OCI-M2 (cell line): Measurements from ENCODE around the gene MTM1.

Source experiments
- DNase-seq: peaks from one replicate; lab custom pipeline; 2025; ENCODE audit not compliant: unreplicated experiment; lab: John Stamatoyannopoulos, UW

Gene MTM1

DNA sequence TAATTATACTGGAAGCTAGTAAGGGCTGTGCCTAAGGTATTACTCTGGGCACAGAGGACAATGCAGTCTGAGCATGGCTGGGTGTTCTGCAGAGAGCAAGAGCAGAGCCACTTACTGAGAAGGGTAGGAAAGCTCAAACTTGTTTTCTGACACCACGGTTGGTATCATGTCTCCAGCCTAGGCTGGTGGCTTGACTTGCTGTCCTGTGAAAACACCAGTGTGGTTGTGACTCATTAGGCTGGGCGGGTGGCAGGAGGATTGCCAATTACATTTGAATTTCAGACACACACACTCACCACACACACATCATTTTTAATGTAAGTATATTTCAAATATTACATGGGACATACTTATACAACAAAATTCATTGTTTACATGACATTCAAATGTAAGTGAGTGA, 19.7 kb upstream of the MTM1 start:
- DNase-seq = no peak

DNA sequence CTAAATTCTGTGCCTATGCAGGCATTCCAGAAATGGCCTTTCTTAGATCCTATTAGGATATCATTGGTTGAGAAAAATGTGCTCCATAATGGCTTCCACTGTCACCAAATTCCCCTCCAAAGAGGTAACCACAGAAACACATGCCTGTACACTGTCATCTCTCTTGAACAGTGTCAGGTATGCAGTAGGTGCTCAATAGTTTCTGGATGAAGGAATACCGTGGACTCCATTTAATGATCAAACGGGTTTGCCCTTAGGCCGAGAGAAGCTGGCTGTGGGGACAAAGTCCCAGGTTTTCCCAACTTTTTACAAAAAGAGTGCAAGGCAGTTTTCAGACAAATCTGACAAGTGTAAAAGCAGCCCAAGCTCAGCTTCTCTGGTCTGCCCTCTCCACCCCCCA, 16.5 kb upstream of the MTM1 start:
- no peak for DNase-seq

DNA sequence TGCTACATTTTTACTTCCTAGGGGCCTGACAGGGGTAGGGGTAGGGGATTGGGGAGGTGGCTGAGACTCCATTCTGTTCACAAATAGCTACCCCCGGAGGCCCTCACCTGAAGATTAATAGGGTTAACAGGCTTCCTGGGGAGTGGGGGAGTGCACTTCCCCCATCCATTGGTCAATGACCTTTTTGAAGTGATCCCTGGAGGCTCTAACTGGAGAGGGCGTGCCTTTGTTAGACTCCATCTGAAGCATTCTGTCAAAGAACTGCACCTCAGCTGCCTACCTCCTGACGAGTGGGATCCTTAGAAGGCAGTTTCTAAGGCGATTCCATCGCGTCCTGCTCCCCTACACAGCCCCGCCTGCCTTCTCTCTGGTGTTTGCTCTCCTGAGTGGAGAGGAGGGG, 10.0 kb upstream of the MTM1 start:
- no peak for DNase-seq

DNA sequence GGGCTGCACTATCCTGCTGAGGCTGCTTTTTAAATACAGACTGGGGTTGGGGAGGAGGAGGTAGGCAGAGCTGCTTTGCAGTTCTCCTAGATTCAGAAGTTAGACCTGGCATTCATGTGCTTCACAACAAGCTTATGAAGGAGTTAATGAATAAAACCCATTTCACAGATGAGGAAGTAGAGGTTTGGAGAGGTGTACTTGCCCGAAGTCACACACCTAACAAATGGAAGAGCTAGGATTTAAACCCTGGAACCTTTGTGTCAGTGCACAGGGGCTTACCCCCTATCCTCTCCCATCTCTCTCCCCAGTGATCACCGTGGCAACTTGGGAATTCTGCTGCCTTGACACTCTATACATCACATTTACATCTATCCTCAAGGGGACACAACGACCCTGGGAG, 3.6 kb upstream of the MTM1 start:
- no peak for DNase-seq

DNA sequence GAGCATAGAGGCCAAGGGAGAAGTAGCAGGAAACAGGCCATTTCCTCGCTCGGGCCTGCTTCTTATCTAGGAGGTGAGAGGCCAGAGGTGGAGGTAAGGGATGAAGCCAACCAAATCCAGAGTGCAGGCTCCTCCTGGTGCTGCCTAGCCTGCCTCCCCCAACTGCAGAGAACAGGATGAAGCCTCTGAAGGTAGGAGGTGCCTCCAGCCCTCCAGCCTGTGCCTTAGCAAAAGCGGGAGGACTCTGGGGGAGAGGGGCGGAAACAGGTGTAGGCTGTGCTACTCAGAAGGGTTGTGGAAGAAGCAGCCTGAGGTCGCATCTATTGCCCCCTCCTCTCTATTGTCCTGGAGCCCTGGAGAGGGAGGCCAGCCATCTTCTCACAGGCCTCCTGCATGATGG, 2.9 kb upstream of the MTM1 start:
- DNase-seq = no peak

DNA sequence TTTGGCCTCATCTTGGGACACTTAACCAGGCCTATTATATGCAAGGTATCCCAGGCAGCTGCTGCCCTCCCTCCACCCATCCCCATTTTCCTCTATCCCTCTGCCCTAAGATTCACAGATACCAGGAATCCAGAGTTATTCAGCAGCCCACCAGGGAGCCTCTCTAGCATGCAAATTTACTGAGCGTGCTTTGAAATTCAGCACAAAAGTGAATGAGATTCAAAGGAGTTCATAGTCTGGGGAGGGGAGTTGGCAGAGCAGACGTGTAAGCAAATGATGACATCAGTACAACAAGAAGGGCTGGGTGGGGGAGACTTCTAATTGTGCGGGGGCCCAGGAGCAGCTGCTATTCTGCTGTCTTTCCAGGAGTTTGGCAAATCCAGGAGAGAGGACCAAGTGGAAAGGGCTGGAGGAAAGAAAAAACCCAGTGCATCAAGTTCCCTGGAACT, 1.7 kb upstream of the MTM1 start:
- no peak for DNase-seq

DNA sequence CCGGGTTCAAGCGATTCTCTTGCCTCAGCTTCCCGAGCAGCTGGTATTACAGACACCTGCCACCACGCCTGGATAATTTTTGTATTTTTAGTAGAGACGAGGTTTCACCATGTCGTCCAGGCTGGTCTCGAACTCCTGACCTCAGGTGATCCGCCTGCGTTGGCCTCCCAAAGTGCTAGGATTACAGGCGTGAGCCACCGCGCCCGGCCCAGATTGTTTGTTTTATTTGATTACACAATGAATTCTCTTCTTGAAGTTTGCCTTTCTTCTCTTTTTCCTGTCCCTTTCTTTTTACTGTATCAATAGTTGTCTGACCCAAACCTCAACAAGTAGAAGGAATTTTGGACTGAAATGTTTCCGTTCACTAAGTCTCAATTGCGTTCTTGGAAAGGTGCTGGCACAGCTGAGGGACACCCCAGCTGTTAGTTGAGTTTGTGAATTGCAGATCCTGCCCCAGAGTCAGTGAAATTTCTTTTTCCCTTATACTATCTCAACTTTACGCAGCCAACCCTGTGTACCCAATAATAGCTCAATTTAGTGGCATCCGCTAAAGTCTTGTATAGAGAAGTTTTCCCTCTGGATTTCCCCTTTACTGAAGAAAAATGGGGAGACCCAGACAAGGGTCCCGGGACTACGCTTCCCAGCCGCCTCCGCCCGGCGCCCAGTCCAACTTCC, 639 bp upstream of the MTM1 start:
- DNase-seq = no peak

DNA sequence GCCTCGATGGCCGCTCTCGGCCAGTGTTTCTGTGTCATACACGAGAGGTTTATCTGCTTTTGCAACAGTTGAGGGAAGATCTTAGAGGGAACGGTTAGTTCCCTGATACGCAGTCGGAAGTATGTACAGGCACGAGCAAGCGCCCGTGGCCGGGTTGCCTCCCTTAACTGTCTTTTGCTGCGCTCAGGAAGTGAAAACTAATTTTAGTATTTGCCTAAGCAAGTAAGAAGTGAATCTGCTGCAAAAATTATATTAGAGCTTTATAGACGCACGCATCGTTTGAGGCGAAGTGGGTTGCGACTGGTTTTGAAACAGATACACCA, 695 bp downstream of the MTM1 start:
- no peak for DNase-seq

DNA sequence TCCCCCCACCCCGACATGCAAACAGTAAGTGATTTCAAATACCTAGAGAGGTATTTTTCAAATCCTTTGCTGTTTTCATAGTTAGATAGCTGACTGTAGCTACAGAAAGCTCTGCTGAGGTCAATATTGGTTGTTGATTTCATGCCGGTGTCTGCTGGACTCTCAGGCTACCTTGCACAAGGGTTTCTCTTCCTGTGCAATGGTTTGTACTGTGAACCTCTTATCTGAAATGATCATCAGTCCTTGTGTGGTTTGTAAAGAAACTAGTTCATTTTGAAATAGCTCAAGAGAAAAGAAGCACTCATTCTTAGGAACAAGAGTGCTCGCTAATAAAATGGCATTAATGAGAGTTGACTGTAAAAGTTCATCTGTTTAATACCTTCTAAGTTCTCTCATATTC, 2.1 kb downstream of the MTM1 start:
- no peak for DNase-seq

DNA sequence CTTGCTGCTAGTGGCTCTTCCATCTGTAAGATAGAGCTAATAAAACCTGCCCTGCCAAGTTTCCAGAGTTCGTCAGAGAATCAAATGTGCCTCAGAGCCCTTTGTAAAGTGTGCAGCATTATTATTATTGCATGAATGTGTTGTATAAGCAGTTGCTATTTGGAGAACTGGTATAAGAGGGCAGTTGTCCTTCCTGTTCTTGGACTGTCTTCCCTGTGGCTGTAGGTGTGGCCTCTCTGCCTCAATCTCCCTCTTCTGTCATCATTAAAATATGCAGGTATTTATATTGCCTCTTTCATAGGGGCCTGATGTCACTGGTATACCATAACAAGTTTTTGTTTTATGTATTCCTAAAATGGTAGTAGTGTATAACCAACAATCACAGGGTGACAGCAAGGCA, 3.8 kb downstream of the MTM1 start:
- no peak for DNase-seq

DNA sequence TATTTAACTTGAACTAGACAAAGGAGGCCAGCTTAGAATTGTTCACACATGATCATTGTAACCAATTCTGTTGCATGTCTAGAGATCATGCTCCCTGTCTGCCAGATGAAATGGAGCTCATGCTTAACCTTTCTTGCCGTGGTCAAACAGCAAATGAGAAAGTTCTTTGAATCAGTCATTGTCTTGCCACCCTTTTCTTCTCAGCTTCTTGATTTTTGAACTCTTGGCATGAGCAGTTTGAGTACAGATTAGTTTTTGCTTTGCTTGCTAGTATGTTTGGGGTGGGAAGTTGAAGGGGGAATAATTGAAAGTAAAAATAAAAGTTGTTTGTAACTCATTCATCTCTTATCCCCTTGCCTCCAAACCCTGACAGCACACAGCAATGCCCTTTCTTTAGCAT, 4.7 kb downstream of the MTM1 start:
- DNase-seq = no peak

DNA sequence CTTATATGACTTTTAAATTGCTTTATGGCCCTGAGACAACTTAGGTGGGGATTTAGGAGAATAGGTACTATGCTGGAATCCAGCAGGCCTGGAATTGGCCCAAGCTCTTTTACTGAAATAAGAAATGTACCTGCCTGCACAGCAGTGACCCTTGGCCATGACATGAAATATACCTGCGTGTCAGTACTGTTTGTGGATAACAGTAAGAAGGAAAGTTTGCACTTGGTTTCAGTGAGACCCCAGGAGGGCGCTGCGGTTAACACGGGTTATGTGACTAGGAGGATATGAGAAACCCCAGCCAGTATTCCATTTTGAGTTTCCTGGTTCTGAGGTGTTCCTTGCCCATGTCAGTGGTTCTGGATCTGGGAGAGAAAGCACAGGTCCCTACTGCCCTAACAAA, 5.3 kb downstream of the MTM1 start:
- no peak for DNase-seq

DNA sequence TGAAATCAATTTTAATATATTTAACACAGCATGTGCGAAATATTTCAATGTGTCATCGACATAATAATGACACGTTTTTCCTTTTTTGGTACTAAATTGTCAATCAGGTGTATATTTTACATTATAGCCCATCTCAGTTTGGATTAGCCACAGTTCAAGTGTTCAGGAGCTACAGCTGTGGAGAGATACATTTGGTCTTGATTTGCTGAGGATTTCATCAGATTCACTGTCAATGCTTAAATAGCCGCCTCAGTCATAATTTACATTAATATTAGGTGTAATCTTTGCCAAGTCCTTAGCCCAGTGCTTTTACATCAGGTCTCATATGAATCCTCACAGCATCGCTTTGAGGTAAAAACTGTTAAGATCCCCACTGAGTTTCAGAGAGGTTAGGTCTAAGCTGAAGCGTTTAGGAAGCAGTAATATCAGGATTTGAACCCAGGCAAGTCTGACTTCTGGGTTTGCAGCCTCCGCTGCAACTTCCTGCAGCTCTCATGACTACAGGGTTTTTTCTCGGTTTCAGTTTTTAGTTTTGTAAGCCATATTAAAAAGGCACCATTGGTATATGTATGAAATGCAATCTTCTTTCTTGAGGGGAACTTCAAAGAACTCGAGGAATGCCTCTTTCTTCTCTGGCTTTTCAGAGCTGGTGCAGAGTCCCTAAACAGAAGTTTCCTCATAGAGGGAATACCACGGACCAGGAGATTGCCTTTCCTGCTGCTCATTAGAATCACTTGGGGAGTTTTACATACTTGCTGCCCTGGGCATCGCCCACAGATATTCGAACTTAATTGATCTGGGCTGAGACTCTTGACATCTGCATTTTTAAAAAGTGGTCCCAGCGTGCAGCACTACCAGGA, 6.4 kb downstream of the MTM1 start:
- no peak for DNase-seq

DNA sequence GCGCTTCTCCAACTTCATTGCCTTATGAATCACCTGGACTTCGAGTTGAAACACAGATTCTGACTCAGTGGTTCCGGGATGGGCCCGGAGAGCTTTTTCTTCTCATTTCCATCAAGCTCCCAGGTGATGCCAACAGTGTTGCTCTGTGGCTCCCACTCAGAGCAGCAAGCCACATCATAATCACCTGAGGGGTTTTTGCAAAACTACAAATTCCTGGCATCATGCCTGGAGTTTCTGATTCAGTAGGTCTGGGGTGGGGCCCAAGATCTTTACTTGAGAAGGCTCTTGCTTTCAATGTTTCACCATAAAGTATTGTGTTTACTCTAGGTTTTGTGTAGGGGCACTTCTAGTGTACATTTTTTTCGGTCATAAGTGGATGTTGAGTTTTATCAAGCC, 7.0 kb downstream of the MTM1 start:
- no peak for DNase-seq

DNA sequence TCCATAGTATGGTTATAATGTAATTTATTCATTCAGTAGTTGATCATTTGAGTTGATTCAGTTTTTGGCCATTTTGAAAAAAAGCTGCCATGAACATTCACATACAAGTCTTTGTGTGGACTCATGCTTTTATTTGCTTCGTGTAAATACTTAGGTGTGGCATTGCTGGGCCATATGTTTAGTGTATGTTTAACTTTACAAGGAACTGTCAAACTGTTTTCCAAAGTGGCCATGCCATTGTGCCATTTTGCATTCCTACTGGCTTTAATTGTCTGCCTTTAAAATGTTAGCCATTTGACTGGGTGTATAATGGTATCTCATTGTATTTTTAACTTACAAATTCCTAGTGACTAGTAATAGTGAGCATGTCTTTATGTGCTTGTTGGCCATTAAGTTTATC, 8.8 kb downstream of the MTM1 start:
- no peak for DNase-seq

DNA sequence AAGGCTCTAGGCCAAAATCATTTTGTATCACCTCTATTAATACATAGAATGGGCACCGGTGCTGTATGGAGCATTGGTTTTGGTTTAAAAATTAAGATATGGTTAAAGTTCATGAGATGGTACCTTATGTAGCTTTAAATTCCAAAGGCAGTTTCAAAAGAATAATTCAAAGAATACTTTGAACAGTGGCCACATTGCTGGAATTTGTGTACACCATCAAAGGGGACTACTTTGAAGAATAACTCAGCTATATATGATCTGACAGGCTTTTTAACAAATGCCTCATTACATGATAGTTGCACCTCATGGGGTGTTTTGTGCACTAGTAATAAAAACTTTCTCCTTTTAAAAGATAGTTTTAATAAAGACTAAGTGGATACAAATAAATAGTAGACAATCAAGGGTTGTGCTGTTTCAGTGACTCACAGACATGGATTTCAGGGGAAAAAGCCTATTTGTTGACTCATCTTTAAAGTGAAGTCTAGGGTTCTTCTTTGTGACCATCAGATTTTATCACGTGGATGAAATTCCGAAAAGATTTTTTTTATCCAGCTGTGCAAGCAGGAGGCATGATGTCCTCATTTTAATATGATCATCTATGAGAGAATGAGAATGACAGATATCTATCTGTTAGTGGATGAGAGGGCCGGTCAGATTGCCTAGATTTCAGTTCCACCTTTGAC, 12.8 kb downstream of the MTM1 start:
- no peak for DNase-seq

DNA sequence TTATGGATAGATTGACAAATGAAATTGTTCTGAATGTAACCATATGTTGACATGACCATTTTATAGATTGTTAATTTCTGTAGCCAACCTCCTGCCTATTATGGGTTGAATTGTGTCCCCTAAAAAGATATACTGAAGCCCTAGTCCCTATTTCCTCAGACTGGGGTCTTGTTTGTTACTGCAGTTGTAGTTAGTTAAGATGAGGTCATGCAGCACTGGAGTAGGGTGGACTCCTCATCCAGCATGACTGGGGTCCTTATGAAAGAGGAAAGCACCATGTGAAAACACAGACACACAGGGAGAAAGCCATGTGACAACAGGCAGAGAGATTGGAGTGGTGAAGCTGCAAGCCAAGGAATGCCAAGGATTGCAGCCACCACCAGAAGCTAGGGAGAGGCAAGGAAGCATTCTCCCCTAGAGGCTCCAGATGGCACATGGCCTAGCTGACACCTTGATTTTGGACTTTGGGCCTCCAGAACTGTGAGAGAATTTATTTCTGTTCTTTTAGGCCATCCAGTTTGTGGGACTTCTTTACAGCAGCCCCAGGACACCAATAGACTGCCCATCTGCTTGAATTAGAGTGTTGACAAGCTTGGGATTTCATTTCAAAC, 14.0 kb downstream of the MTM1 start:
- no peak for DNase-seq

DNA sequence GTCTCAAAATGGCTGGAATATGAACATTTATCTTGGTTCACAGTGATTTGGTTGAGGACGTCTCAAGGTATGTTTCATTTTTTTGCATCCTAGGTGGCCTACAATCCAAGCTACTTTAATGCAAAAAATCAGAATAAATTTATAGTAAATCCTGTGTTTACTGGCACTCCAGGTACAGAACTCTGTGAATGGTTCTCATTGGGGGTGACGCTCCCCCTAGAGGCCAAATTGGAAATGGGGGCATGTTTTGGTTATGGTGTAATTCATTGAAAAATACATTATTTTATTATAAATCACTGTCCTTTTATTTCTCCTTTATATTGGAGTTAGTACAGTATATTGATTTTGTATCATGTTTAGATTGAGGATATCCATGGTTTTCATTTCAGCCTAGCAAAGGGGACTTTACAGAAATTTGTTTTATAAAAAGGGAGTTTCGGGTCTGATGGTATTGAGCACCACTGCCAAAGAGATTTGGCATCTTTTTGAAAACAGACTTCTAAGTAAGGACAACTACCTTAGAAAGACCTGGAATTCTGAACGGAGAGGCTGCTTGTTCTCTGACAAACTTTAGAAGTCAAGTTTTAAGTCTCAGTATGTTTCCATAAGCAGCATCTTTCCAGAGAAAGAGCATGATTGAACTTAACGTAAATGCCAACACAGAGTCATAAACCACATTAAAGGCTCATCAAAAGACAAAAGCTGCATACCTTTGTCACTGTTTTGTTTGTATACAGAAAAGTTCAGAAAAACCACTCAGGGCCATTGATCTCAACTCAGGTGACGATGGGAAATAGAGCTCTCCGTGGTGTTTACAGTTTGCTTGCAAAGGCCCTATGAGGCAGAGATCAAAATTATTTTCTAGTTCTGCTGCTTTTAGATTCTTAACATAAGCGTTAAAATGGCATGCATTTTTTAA, 19.4 kb downstream of the MTM1 start:
- no peak for DNase-seq

DNA sequence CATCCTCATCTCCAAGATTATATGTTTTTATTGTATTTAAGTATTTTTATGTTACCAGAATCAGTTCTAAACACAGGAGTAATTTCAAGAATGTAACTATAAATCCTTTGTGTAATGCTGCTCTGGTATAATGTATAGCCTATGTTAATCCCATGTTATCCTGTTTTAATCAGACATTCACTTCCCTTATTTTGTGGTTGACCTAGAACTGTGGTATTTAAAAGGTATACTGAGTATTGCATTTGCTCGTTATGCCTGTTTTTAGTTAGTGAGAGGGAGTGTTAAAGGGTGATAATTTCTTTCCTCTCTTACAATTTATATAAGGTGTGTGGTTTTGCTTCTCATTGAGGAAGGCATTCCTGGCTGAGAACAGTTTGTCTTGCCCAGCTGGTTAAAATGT, 26.2 kb downstream of the MTM1 start:
- DNase-seq = no peak

DNA sequence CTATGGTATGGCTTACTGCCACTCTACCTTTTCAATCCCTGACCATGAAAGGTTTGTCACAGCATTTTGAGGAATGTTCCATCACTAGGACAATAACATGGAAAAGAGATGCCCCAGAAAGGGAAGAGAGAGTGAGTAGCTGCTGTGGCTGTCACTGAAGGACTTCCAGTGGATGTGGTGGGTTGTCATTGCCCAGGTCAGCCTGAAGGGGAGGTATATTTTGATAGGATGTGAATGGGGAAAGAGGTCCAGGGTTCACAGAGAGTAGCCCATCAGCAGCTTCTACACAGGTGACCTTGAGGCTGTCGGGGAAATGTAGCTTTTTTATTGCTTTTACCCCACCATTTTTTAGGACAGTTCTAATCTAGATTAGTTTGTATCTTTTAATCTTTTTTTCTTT, 30.8 kb downstream of the MTM1 start:
- DNase-seq = no peak

DNA sequence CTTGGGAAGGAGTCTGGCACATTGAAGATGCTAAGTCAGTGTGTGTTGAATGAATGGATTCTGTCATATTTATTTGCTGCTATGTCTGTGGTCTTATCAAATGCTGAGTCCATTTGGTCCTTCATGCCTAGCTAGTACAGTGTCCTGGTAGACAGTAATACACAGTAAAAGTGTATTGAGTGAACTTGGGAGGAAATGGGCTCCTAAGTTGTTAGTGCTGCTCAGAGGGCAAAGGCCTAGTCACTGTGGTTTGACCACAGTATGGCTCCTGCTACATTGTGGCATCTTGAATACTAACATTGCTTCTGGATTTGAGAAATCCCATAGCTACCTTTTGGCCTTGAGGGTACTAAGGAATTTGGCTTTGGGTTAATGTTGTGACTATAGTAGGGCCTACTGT, 33.9 kb downstream of the MTM1 start:
- DNase-seq = no peak
